IMR-90 (cell line): ENCODE results near the gene TRABD. TPM values are rescaled to one million over a fixed set of nuclear protein-coding genes. Genes with fewer than 3 reads are reported as not detected.

Experiments
- ATAC-seq: fragments of 200-7000 bp; cut with Tn5 transposase; 2 replicates; pipeline ENCODE4 v1.9.1; 2020; ENCODE audit warnings: low read depth, mild to moderate bottlenecking, moderate library complexity
- BruUV-seq: library from RNA; stranded (reverse); fragments of 400-500 nt; replicated peaks from 2 replicates; lab custom pipeline; 2021; lab: Mats Ljungman, UMichigan
- CTCF ChIA-PET: fragments of 300-600 bp; formaldehyde crosslinking; extraction: SDS; loops from one replicate; lab custom pipeline; 2021; ENCODE audit warnings: antibody characterized with exemption; lab: Yijun Ruan, JAX
- POLR2A ChIA-PET: fragments of 300-600 bp; sonication (Branson Sonifier 250); formaldehyde crosslinking; loops from one replicate; lab custom pipeline; 2022; ENCODE audit warnings: antibody characterized with exemption; ENCODE audit not compliant: unreplicated experiment; lab: Charles Lee
- DNase-seq: peaks from one replicate; pipeline ENCODE4 v3.0.0; 2013
- H2AFZ ChIP-seq: replicated peaks from 2 replicates; pipeline ENCODE3; 2013; ENCODE audit warnings: low read length, mild to moderate bottlenecking; ENCODE audit not compliant: poor library complexity
- H2AK5ac ChIP-seq: 2 replicates; pipeline ENCODE4 v1.6.1; 2013; ENCODE audit warnings: low read depth, low read length, inconsistent platforms
- H2AK9ac ChIP-seq: replicated peaks from 2 replicates; pipeline ENCODE3; 2013; ENCODE audit warnings: mild to moderate bottlenecking, low read depth, low read length, moderate library complexity; ENCODE audit not compliant: poor library complexity
- H2BK120ac ChIP-seq: 2 replicates; pipeline ENCODE4 v1.6.1; 2013; ENCODE audit warnings: low read depth, low read length, inconsistent platforms
- H2BK15ac ChIP-seq: 3 replicates; pipeline ENCODE4 v1.6.1; 2013; ENCODE audit warnings: low read depth, low read length, inconsistent platforms
- H2BK20ac ChIP-seq: 2 replicates; pipeline ENCODE4 v1.6.1; 2013; ENCODE audit warnings: low read depth, mild to moderate bottlenecking, inconsistent platforms, low read length, moderate library complexity
- H2BK5ac ChIP-seq: 2 replicates; pipeline ENCODE4 v1.6.1; 2013; ENCODE audit warnings: mild to moderate bottlenecking, low read depth, low read length, inconsistent platforms; ENCODE audit not compliant: poor library complexity, severe bottlenecking
- H3K14ac ChIP-seq: replicated peaks from 2 replicates; pipeline ENCODE4 v1.6.1; 2013; ENCODE audit warnings: low read depth, low read length, inconsistent platforms
- H3K18ac ChIP-seq: 2 replicates; pipeline ENCODE4 v1.6.1; 2013; ENCODE audit warnings: low read depth, low read length, control low read depth
- H3K23ac ChIP-seq: 2 replicates; pipeline ENCODE4 v1.6.1; 2013; ENCODE audit warnings: low read depth, low read length, inconsistent platforms
- H3K27ac ChIP-seq: 2 replicates; pipeline ENCODE4 v1.5.1; 2013; ENCODE audit warnings: mild to moderate bottlenecking, control low read depth, low read length; ENCODE audit not compliant: insufficient read depth
- H3K27me3 ChIP-seq: 2 replicates; pipeline ENCODE4 v1.6.1; 2013; ENCODE audit warnings: low read length; ENCODE audit not compliant: control insufficient read depth, insufficient read depth
- H3K36me3 ChIP-seq: 2 replicates; pipeline ENCODE4 v1.6.1; 2013; ENCODE audit warnings: low read length, mixed read lengths; ENCODE audit not compliant: control insufficient read depth, insufficient read depth
- H3K4ac ChIP-seq: 2 replicates; pipeline ENCODE4 v1.6.1; 2013; ENCODE audit warnings: low read depth, low read length, inconsistent platforms
- H3K4me1 ChIP-seq: 2 replicates; pipeline ENCODE4 v1.6.1; 2013; ENCODE audit warnings: low read length, mixed read lengths; ENCODE audit not compliant: control insufficient read depth, insufficient read depth
- H3K4me2 ChIP-seq: 2 replicates; pipeline ENCODE4 v1.6.1; 2013; ENCODE audit warnings: low read depth, mild to moderate bottlenecking, control low read depth, low read length, moderate library complexity
- H3K4me3 ChIP-seq: 2 replicates; pipeline ENCODE4 v1.5.1; 2013; ENCODE audit warnings: low read depth, mild to moderate bottlenecking, control low read depth, low read length, moderate library complexity; ENCODE audit not compliant: insufficient read depth
- H3K56ac ChIP-seq: 2 replicates; pipeline ENCODE4 v1.6.1; 2013; ENCODE audit warnings: low read length, inconsistent platforms; ENCODE audit not compliant: insufficient read depth; ENCODE audit errors: extremely low read depth
- H3K79me1 ChIP-seq, 2 experiments: 2 replicates each; pipeline ENCODE4 v1.6.1; 2013; ENCODE audit warnings: low read length in 2 of 2, inconsistent platforms in 1 of 2, low read depth in 1 of 2
- H3K9ac ChIP-seq: 2 replicates; pipeline ENCODE4 v1.6.1; 2013; ENCODE audit warnings: low read depth, low read length, control low read depth
- H3K9me1 ChIP-seq: 2 replicates; pipeline ENCODE4 v1.6.1; 2013; ENCODE audit warnings: low read length, inconsistent platforms; ENCODE audit not compliant: insufficient read depth
- H3K9me3 ChIP-seq: 2 replicates; pipeline ENCODE4 v1.6.1; 2013; ENCODE audit warnings: low read length; ENCODE audit not compliant: control insufficient read depth, insufficient read depth
- H4K20me1 ChIP-seq: 2 replicates; pipeline ENCODE4 v1.6.1; 2013; ENCODE audit warnings: low read length, inconsistent platforms; ENCODE audit not compliant: insufficient read depth
- H4K5ac ChIP-seq: 2 replicates; pipeline ENCODE4 v1.6.1; 2013; ENCODE audit warnings: mild to moderate bottlenecking, low read depth, low read length, control low read depth
- H4K8ac ChIP-seq, 2 experiments: 2 replicates each; pipeline ENCODE4 v1.6.1; 2013; ENCODE audit warnings: low read depth in 2 of 2, low read length in 2 of 2, control low read depth in 1 of 2, inconsistent platforms in 1 of 2
- H4K91ac ChIP-seq: 2 replicates; pipeline ENCODE4 v1.6.1; 2013; ENCODE audit warnings: low read depth, low read length, inconsistent platforms; ENCODE audit not compliant: insufficient read depth
- CEBPB ChIP-seq: IDR thresholded peaks from 2 replicates; pipeline ENCODE4 v1.6.1; 2012; ENCODE audit warnings: low read depth, low read length, improper control_type of control experiment
- CHD1 ChIP-seq: IDR thresholded peaks from 2 replicates; pipeline ENCODE4 v1.6.1; 2012; ENCODE audit warnings: low read depth, low read length, improper control_type of control experiment
- CTCF ChIP-seq: conservative IDR thresholded peaks from 2 replicates; pipeline ENCODE4 v1.5.1; 2012; ENCODE audit warnings: mild to moderate bottlenecking, low read depth, low read length, improper control_type of control experiment
- ELK1 ChIP-seq: fragments of 150-350 bp; IDR thresholded peaks from 2 replicates; pipeline ENCODE4 v1.6.1; 2016; ENCODE audit warnings: low read depth, mild to moderate bottlenecking, low read length, moderate library complexity, borderline replicate concordance
- FOS ChIP-seq: fragments of 150-350 bp; IDR thresholded peaks from 2 replicates; pipeline ENCODE4 v1.6.1; 2016; ENCODE audit warnings: low read depth, low read length
- MAFK ChIP-seq: IDR thresholded peaks from 2 replicates; pipeline ENCODE4 v1.6.1; 2012; ENCODE audit warnings: low read depth, low read length, improper control_type of control experiment
- MAZ ChIP-seq: IDR thresholded peaks from 2 replicates; pipeline ENCODE4 v1.6.1; 2012; ENCODE audit warnings: low read depth, mild to moderate bottlenecking, low read length, improper control_type of control experiment, moderate library complexity, borderline replicate concordance
- MXI1 ChIP-seq: IDR thresholded peaks from 2 replicates; pipeline ENCODE4 v1.6.1; 2012; ENCODE audit warnings: low read depth, mild to moderate bottlenecking, low read length, moderate library complexity, borderline replicate concordance
- NFE2L2 ChIP-seq: fragments of 150-350 bp; IDR thresholded peaks from 2 replicates; pipeline ENCODE4 v1.6.1; 2016; ENCODE audit warnings: low read depth, mild to moderate bottlenecking, low read length
- POLR2A ChIP-seq: IDR thresholded peaks from 2 replicates; pipeline ENCODE4 v1.6.1; 2012; ENCODE audit warnings: mild to moderate bottlenecking, low read depth, low read length
- RAD21 ChIP-seq: IDR thresholded peaks from 2 replicates; pipeline ENCODE4 v1.6.1; 2012; ENCODE audit warnings: low read length, improper control_type of control experiment
- RCOR1 ChIP-seq: IDR thresholded peaks from 2 replicates; pipeline ENCODE4 v1.6.1; 2012; ENCODE audit warnings: mild to moderate bottlenecking, low read length, improper control_type of control experiment; ENCODE audit not compliant: insufficient replicate concordance
- RFX5 ChIP-seq: IDR thresholded peaks from 2 replicates; pipeline ENCODE4 v1.8.0; 2012; ENCODE audit warnings: low read depth, mild to moderate bottlenecking, low read length, moderate library complexity
- SMC3 ChIP-seq: fragments of 150-350 bp; IDR thresholded peaks from 2 replicates; pipeline ENCODE4 v1.6.1; 2016; ENCODE audit warnings: low read depth, mild to moderate bottlenecking, antibody characterized with exemption, low read length, moderate library complexity
- USF2 ChIP-seq: fragments of 150-350 bp; IDR thresholded peaks from 2 replicates; pipeline ENCODE4 v1.6.1; 2017; ENCODE audit warnings: mild to moderate bottlenecking, antibody characterized with exemption, low read length, low read depth
- WGBS, 2 experiments: methylation state at CpG; one replicate each; pipeline versions ENCODE4 v1.1.5 to v1.1.7; 2013; ENCODE audit warnings: missing lambda C conversion rate in 2 of 2; ENCODE audit not compliant: insufficient read length in 1 of 2; ENCODE audit errors: extremely low coverage in 2 of 2; 5-methylcytosine and 5-hydroxymethylcytosine counted together
- dilution Hi-C: fragments of 300-500 bp; cut with HindIII; formaldehyde crosslinking; loops from one replicate; pipeline ENCODE4 v1.14.3; 2018; ENCODE audit warnings: low sequenced_read_pairs; ENCODE audit not compliant: unreplicated experiment
- in situ Hi-C: fragments of 300-500 bp; cut with MboI; formaldehyde crosslinking; loops from 3 replicates; pipeline ENCODE4 v1.14.3; 2019; ENCODE audit warnings: low sequenced_read_pairs, inconsistent platforms, mixed read lengths
- intact Hi-C: fragments of 100-400 bp; cut with micrococcal nuclease; formaldehyde crosslinking; loops from 2 replicates; pipeline ENCODE4 v1.10.0; 2022
- polyA plus RNA-seq, 3 experiments: library from polyadenylated mRNA; depleted of rRNA; stranded (reverse); fragments of >200 nt; gene quantifications; 2 replicates each; pipeline ENCODE4 v1.2.3, GENCODE V29; 2012; ENCODE audit warnings: low replicate concordance in 1 of 3
- total RNA-seq: library from RNA; depleted of rRNA; stranded (reverse); fragments of >200 nt; gene quantifications from 2 replicates; pipeline ENCODE4 v1.2.3, GENCODE V29; 2012

The TRABD gene
- total and polyA plus RNA-seq, 2 of the 4 experiments (the other 2 are of a cell fraction) = 13.4 to 42.7 TPM

- no TSS peak for BruUV-seq
- Histone ChIP-seq H3K36me3 (peaks cover 2% of the 10 kb centered on the region; the same call in 1 of the 2 replicates), H3K4me2 (no peak overlapping the region), H3K14ac (no peak overlapping the region), H2BK5ac (no peak overlapping the region), H3K9me3 (no peaks in the 10 kb centered on the region), H4K91ac (no peak overlapping the region), H4K5ac (no peak overlapping the region), H3K9me1 (peaks cover 4% of the 10 kb centered on the region), H3K56ac (no peak overlapping the region), H2BK15ac (no peak overlapping the region), H3K4me1 (peaks cover 9% of the 10 kb centered on the region), H2BK120ac (no peak overlapping the region), H2AFZ (no peak overlapping the region), H3K79me1 (peaks cover 0 to 4% of the 10 kb centered on the region in 2 experiments; a peak in 1 of 4 replicates), H2AK5ac (no peak overlapping the region), H3K4ac (no peak overlapping the region), H3K9ac (no peak overlapping the region), H3K23ac (no peak overlapping the region), H2BK20ac (no peak overlapping the region), H2AK9ac (no peak overlapping the region), H4K8ac (no peak overlapping the region), H3K18ac (no peak overlapping the region), H3K27ac (no peak overlapping the region), H3K4me3 (no peak overlapping the region), H3K27me3 (no peaks in the 10 kb centered on the region; the same call in 1 of the 2 replicates), H4K20me1 (no peaks in the 10 kb centered on the region)
- no peak for DNase-seq
- ChIA-PET POLR2A (interaction anchor here (0.6 kb wide), 1 partner anchor 142 kb away, joined by 6 read pairs; no protein-coding TSS in a partner anchor), CTCF (no interaction called here)
- intact Hi-C loops (no loop called here), in situ Hi-C loops (no loop called here), dilution Hi-C loops (no loop called here)
- WGBS, 2 experiments = 82% methylated on average over 11 of the region's 27 CpGs; no CpG with 5 or more reads in 1 of the 2 experiments
- ATAC-seq = no peak
- TF ChIP-seq RAD21 (no peak), MAFK (no peak), NFE2L2 (no peak), SMC3 (no peak), RFX5 (no peak), CEBPB (no peak), MAZ (no peak), RCOR1 (no peak), CTCF (no peak), POLR2A (no peak), CHD1 (no peak), ELK1 (no peak), FOS (no peak), MXI1 (no peak), USF2 (no peak)
These were observed 4.8 kb upstream of the TRABD start for GRCh38 chr22:50180727-50181521.
